HL-60 (cell line): ENCODE data around the gene AKT2.

Source experiments
- DNase-seq, 2 experiments: peaks; one replicate each; pipeline ENCODE4 v3.0.0-alpha.2; 2010 to 2020; ENCODE audit warnings: low read depth in 1 of 2, low spot score in 1 of 2
- H3K27ac ChIP-seq: fragments of 250-450 bp; sonication (Bioruptor Pico); replicated peaks from 2 replicates; pipeline ENCODE4 v1.5.1; 2020; ENCODE audit warnings: mild to moderate bottlenecking, moderate library complexity
- H3K27me3 ChIP-seq: fragments of 250-450 bp; sonication (Bioruptor Pico); 2 replicates; pipeline ENCODE4 v1.5.1; 2021; ENCODE audit warnings: mild to moderate bottlenecking, moderate library complexity; ENCODE audit not compliant: insufficient read depth, poor library complexity, severe bottlenecking
- H3K4me3 ChIP-seq: replicated peaks from 2 replicates; pipeline ENCODE4 v1.5.1; 2011; ENCODE audit warnings: mild to moderate bottlenecking, control low read depth, low read length; ENCODE audit not compliant: insufficient read depth
- CTCF ChIP-seq: IDR thresholded peaks from one replicate; pipeline ENCODE4 v1.5.1; 2011; ENCODE audit warnings: low read length, control low read depth, inconsistent platforms; ENCODE audit not compliant: insufficient read depth
- GABPA ChIP-seq: IDR thresholded peaks from 2 replicates; pipeline ENCODE4 v1.6.1; 2012; ENCODE audit warnings: low read depth
- POLR2AphosphoS5 ChIP-seq: IDR thresholded peaks from 2 replicates; pipeline ENCODE4 v1.6.1; 2012; ENCODE audit warnings: low read depth
- REST ChIP-seq: IDR thresholded peaks from 2 replicates; pipeline ENCODE4 v1.6.1; 2012; ENCODE audit warnings: low read depth; ENCODE audit not compliant: insufficient replicate concordance
- SPI1 ChIP-seq: IDR thresholded peaks from 2 replicates; pipeline ENCODE4 v1.6.1; 2012; ENCODE audit warnings: low read depth, mild to moderate bottlenecking, borderline replicate concordance

The AKT2 gene

GRCh38 chr19:40247735-40248262 lies 37.3 kb downstream of the AKT2 start:
- Histone ChIP-seq H3K4me3 (no peak overlapping the region), H3K27me3 (no peaks in the 10 kb centered on the region), H3K27ac (no peak overlapping the region)
- DNase-seq = no peak
- no peak for TF ChIP-seq SPI1

GRCh38 chr19:40247178-40247577 lies 38.0 kb downstream of the AKT2 start:
- TF ChIP-seq GABPA (no peak), SPI1 (no peak), POLR2AphosphoS5 (no peak), CTCF (no peak), REST (no peak)
- Histone ChIP-seq H3K27ac (no peak overlapping the region), H3K4me3 (no peak overlapping the region), H3K27me3 (no peaks in the 10 kb centered on the region)
- no peak for DNase-seq

GRCh38 chr19:40246292-40247073 lies 38.7 kb downstream of the AKT2 start:
- Histone ChIP-seq H3K27ac (no peak overlapping the region), H3K4me3 (no peak overlapping the region), H3K27me3 (no peaks in the 10 kb centered on the region)
- TF ChIP-seq POLR2AphosphoS5 = no peak
- no peak for TF ChIP-seq REST
- TF ChIP-seq GABPA = no peak
- TF ChIP-seq SPI1 = no peak
- TF ChIP-seq CTCF = no peak
- DNase-seq = no peak

- no peak overlapping the region for H3K27ac ChIP-seq
- H3K4me3 ChIP-seq = no peak overlapping the region
- H3K27me3 ChIP-seq = no peaks in the 10 kb centered on the region
- DNase-seq = no peak
- TF ChIP-seq POLR2AphosphoS5 (no peak), GABPA (no peak), CTCF (no peak), REST (no peak), SPI1 (no peak)
These were observed 39.5 kb downstream of the AKT2 start for GRCh38 chr19:40245506-40246128.
